Activated CD4-positive, alpha-beta T cell treated with anti-CD3 and anti-CD28 coated beads, Interleukin-2, amount 10 ng/mL, durations not matched to agents 24 days and 14 days (primary cell): ENCODE measurements around the gene BBS9. TPM values are rescaled to one million over a fixed set of nuclear protein-coding genes. Genes with fewer than 3 reads are reported as not detected.
"Not testable (repeated sequence)": the region's sequence is repeated elsewhere in the genome, so short reads cannot be mapped to it uniquely, and the experiment has no call there.

Experiments used
- DNase-seq: peaks from one replicate; pipeline ENCODE4 v3.0.0; 2022
- H3K27ac Mint-ChIP-seq: one replicate; pipeline ENCODE4 v1.8.0; 2022; ENCODE audit warnings: mild to moderate bottlenecking, mixed read lengths
- H3K27me3 Mint-ChIP-seq: one replicate; pipeline ENCODE4 v1.8.0; 2022; ENCODE audit warnings: mixed read lengths
- H3K36me3 Mint-ChIP-seq: one replicate; pipeline ENCODE4 v1.8.0; 2022; ENCODE audit warnings: low read depth, mild to moderate bottlenecking, mixed read lengths
- H3K4me1 Mint-ChIP-seq: one replicate; pipeline ENCODE4 v1.8.0; 2021; ENCODE audit warnings: mixed read lengths
- H3K4me3 Mint-ChIP-seq: one replicate; pipeline ENCODE4 v1.8.0; 2022; ENCODE audit warnings: mild to moderate bottlenecking, moderate library complexity, mixed read lengths
- H3K9me3 Mint-ChIP-seq: one replicate; pipeline ENCODE4 v1.8.0; 2021; ENCODE audit warnings: mixed read lengths
- intact Hi-C: fragments of 100-400 bp; cut with micrococcal nuclease; formaldehyde crosslinking; loops from one replicate; pipeline ENCODE4 v1.15.1; 2023
- total RNA-seq: library from RNA; stranded (reverse); gene quantifications from 2 replicates; pipeline ENCODE4 v1.2.3, GENCODE V29; 2022

The BBS9 gene
- total RNA-seq, 1 donor from 2014 or later, result 4.3 TPM

GRCh38 chr7:33232632-33233145 lies 103.3 kb downstream of the BBS9 start:
- Mint-ChIP-seq H3K4me1 (no peaks in the 10 kb centered on the region), H3K27me3 (no peaks in the 10 kb centered on the region), H3K36me3 (no peaks in the 10 kb centered on the region), H3K27ac (no peak overlapping the region), H3K4me3 (no peak overlapping the region), H3K9me3 (no peaks in the 10 kb centered on the region)
- intact Hi-C loops, result no loop called here
- no peak for DNase-seq

GRCh38 chr7:33233659-33234058 lies 104.3 kb downstream of the BBS9 start:
- Mint-ChIP-seq H3K4me3 (no peak overlapping the region), H3K27me3 (no peaks in the 10 kb centered on the region), H3K4me1 (no peaks in the 10 kb centered on the region), H3K9me3 (no peaks in the 10 kb centered on the region), H3K27ac (no peak overlapping the region), H3K36me3 (no peaks in the 10 kb centered on the region)
- intact Hi-C loops, result no loop called here
- no peak for DNase-seq

GRCh38 chr7:33237036-33237435 lies 107.7 kb downstream of the BBS9 start:
- H3K27ac Mint-ChIP-seq, result no peak overlapping the region
- no peaks in the 10 kb centered on the region for H3K36me3 Mint-ChIP-seq
- no peaks in the 10 kb centered on the region for H3K9me3 Mint-ChIP-seq

GRCh38 chr7:33243319-33243881 lies 114.0 kb downstream of the BBS9 start:
- DNase-seq, result no peak
- Mint-ChIP-seq H3K27me3 (no peaks in the 10 kb centered on the region), H3K4me1 (no peaks in the 10 kb centered on the region), H3K4me3 (no peak overlapping the region), H3K27ac (no peak overlapping the region), H3K36me3 (no peaks in the 10 kb centered on the region), H3K9me3 (no peaks in the 10 kb centered on the region)
- intact Hi-C loops, result no loop called here

More at GRCh38 chr7:33237036-33237435, 107.7 kb downstream of the BBS9 start:
- intact Hi-C loops, result no loop called here
- DNase-seq, result no peak
- Mint-ChIP-seq H3K4me1 (no peaks in the 10 kb centered on the region), H3K27me3 (no peaks in the 10 kb centered on the region), H3K4me3 (no peak overlapping the region)

GRCh38 chr7:33248671-33249070 lies 119.3 kb downstream of the BBS9 start:
- H3K27ac Mint-ChIP-seq, result no peak overlapping the region
- H3K27me3 Mint-ChIP-seq, result no peaks in the 10 kb centered on the region
- no peaks in the 10 kb centered on the region for H3K36me3 Mint-ChIP-seq
- DNase-seq, result no peak
- intact Hi-C loops, result no loop called here
- no peaks in the 10 kb centered on the region for H3K9me3 Mint-ChIP-seq
- H3K4me3 Mint-ChIP-seq, result no peak overlapping the region
- H3K4me1 Mint-ChIP-seq, result no peaks in the 10 kb centered on the region

- H3K9me3 Mint-ChIP-seq, result no peaks in the 10 kb centered on the region
- no peak for DNase-seq
- H3K4me3 Mint-ChIP-seq, result no peak overlapping the region
- intact Hi-C loops, result no loop called here
- H3K27ac Mint-ChIP-seq, result no peak overlapping the region
- no peaks in the 10 kb centered on the region for H3K4me1 Mint-ChIP-seq
- no peaks in the 10 kb centered on the region for H3K27me3 Mint-ChIP-seq
- no peaks in the 10 kb centered on the region for H3K36me3 Mint-ChIP-seq
Observed at GRCh38 chr7:33250421-33250871, 121.1 kb downstream of the BBS9 start.

GRCh38 chr7:33251301-33251700 lies 121.9 kb downstream of the BBS9 start:
- Mint-ChIP-seq H3K36me3 (no peaks in the 10 kb centered on the region), H3K4me1 (no peaks in the 10 kb centered on the region), H3K9me3 (no peaks in the 10 kb centered on the region), H3K27ac (no peak overlapping the region), H3K4me3 (no peak overlapping the region), H3K27me3 (no peaks in the 10 kb centered on the region)
- intact Hi-C loops, result no loop called here
- no peak for DNase-seq

- Mint-ChIP-seq H3K4me1 (no peaks in the 10 kb centered on the region), H3K4me3 (no peak overlapping the region), H3K27ac (no peak overlapping the region), H3K27me3 (no peaks in the 10 kb centered on the region), H3K9me3 (no peaks in the 10 kb centered on the region), H3K36me3 (no peaks in the 10 kb centered on the region)
- no peak for DNase-seq
- intact Hi-C loops, result no loop called here
Observed at GRCh38 chr7:33258491-33258951, 129.2 kb downstream of the BBS9 start.

GRCh38 chr7:33261585-33261984 lies 132.2 kb downstream of the BBS9 start:
- Mint-ChIP-seq H3K27ac (no peak overlapping the region), H3K4me3 (no peak overlapping the region)

GRCh38 chr7:33262476-33262875 lies 133.1 kb downstream of the BBS9 start:
- intact Hi-C loops, result no loop called here
- H3K9me3 Mint-ChIP-seq, result no peaks in the 10 kb centered on the region
- no peak for DNase-seq
- no peak overlapping the region for H3K27ac Mint-ChIP-seq
- H3K27me3 Mint-ChIP-seq, result no peaks in the 10 kb centered on the region
- no peak overlapping the region for H3K4me3 Mint-ChIP-seq
- no peaks in the 10 kb centered on the region for H3K4me1 Mint-ChIP-seq
- no peaks in the 10 kb centered on the region for H3K36me3 Mint-ChIP-seq

More at GRCh38 chr7:33261585-33261984, 132.2 kb downstream of the BBS9 start:
- no peaks in the 10 kb centered on the region for H3K27me3 Mint-ChIP-seq
- DNase-seq, result no peak
- H3K4me1 Mint-ChIP-seq, result no peaks in the 10 kb centered on the region
- H3K9me3 Mint-ChIP-seq, result no peaks in the 10 kb centered on the region
- H3K36me3 Mint-ChIP-seq, result no peaks in the 10 kb centered on the region
- intact Hi-C loops, result no loop called here

- H3K4me3 Mint-ChIP-seq, DNase-seq, intact Hi-C loops, H3K36me3 Mint-ChIP-seq, H3K9me3 Mint-ChIP-seq, H3K27me3 Mint-ChIP-seq, H3K4me1 Mint-ChIP-seq, H3K27ac Mint-ChIP-seq: not testable (repeated sequence)
Observed at GRCh38 chr7:33271839-33272371, 142.5 kb downstream of the BBS9 start.

GRCh38 chr7:33273356-33273755 lies 144.0 kb downstream of the BBS9 start:
- peaks cover 11% of the 10 kb centered on the region for H3K9me3 Mint-ChIP-seq
- no peaks in the 10 kb centered on the region for H3K4me1 Mint-ChIP-seq
- no peak for DNase-seq
- H3K27me3 Mint-ChIP-seq, result no peaks in the 10 kb centered on the region
- H3K4me3 Mint-ChIP-seq, result no peak overlapping the region
- no peaks in the 10 kb centered on the region for H3K36me3 Mint-ChIP-seq
- intact Hi-C loops, result no loop called here
- H3K27ac Mint-ChIP-seq, result no peak overlapping the region

GRCh38 chr7:33276325-33276724 lies 147.0 kb downstream of the BBS9 start:
- DNase-seq, result no peak
- no peaks in the 10 kb centered on the region for H3K36me3 Mint-ChIP-seq
- no peaks in the 10 kb centered on the region for H3K27me3 Mint-ChIP-seq
- peaks cover 15% of the 10 kb centered on the region for H3K9me3 Mint-ChIP-seq
- H3K27ac Mint-ChIP-seq, result no peak overlapping the region
- intact Hi-C loops, result no loop called here
- no peak overlapping the region for H3K4me3 Mint-ChIP-seq
- no peaks in the 10 kb centered on the region for H3K4me1 Mint-ChIP-seq

GRCh38 chr7:33276729-33277128 lies 147.4 kb downstream of the BBS9 start:
- Mint-ChIP-seq H3K36me3 (no peaks in the 10 kb centered on the region), H3K4me3 (no peak overlapping the region), H3K27ac (no peak overlapping the region), H3K4me1 (no peaks in the 10 kb centered on the region), H3K27me3 (no peaks in the 10 kb centered on the region), H3K9me3 (peaks cover 11% of the 10 kb centered on the region)
- DNase-seq, result no peak
- intact Hi-C loops, result no loop called here

- Mint-ChIP-seq H3K36me3 (no peaks in the 10 kb centered on the region), H3K4me1 (no peaks in the 10 kb centered on the region), H3K4me3 (no peak overlapping the region), H3K27ac (no peak overlapping the region), H3K9me3 (peaks cover 8% of the 10 kb centered on the region), H3K27me3 (no peaks in the 10 kb centered on the region)
- intact Hi-C loops, result no loop called here
- DNase-seq, result no peak
Observed at GRCh38 chr7:33278095-33278494, 148.7 kb downstream of the BBS9 start.
